GM12873 (cell line): ENCODE measurements around the gene SAP25.

Experiments used
- CTCF ChIP-seq: IDR thresholded peaks from 2 replicates; pipeline ENCODE4 v1.5.1; 2012; ENCODE audit warnings: low read depth, mild to moderate bottlenecking, moderate library complexity, low read length, control low read depth; ENCODE audit not compliant: insufficient read depth; ENCODE audit errors: missing control alignments

SAP25 gene

GRCh38 chr7:100584054-100584682 lies 10.5 kb upstream of the SAP25 start:
- TF ChIP-seq CTCF = no peak

GRCh38 chr7:100583132-100584053 lies 9.7 kb upstream of the SAP25 start:
- no peak for TF ChIP-seq CTCF

GRCh38 chr7:100582650-100583049 lies 8.9 kb upstream of the SAP25 start:
- TF ChIP-seq CTCF = no peak

- no peak for TF ChIP-seq CTCF
These were observed 8.4 kb upstream of the SAP25 start for GRCh38 chr7:100582041-100582579.

- no peak for TF ChIP-seq CTCF
These were observed 7.0 kb upstream of the SAP25 start for GRCh38 chr7:100580466-100581283.

GRCh38 chr7:100578246-100579183 lies 4.8 kb upstream of the SAP25 start:
- TF ChIP-seq CTCF = no peak
